C4-2B (cell line): ENCODE measurements around the gene ZNF552.
A peak's percentile ranks its signal among the peaks of the same experiment; 100 is the strongest.
"Not testable (repeated sequence)": the region's sequence is repeated elsewhere in the genome, so short reads cannot be mapped to it uniquely, and the experiment has no call there.

ENCODE experiments used
- H3K27ac ChIP-seq: fragments of 450-650 bp; 2 replicates; pipeline ENCODE4 v1.5.1; 2017
- CTCF ChIP-seq: fragments of 450-650 bp; conservative IDR thresholded peaks from 2 replicates; pipeline ENCODE4 v1.5.1; 2017; ENCODE audit warnings: mild to moderate bottlenecking
- ZFX ChIP-seq: fragments of 450-650 bp; IDR thresholded peaks from 2 replicates; pipeline ENCODE4 v1.6.1; 2017

ZNF552 gene

GRCh38 chr19:57830071-57830602, 15.4 kb upstream of the ZNF552 start, which contains the start of gene ZNF587B:
TSS of gene ZNF587B (plus strand) at chr19:57830299. CDS start at chr19:57830529, 230 bp downstream.
- H3K27ac ChIP-seq = no peak within 1 kb of the TSS
- no peak for TF ChIP-seq ZFX

- TF ChIP-seq ZFX (no peak), CTCF (no peak)
- H3K27ac ChIP-seq = no peak overlapping the region
Observed at GRCh38 chr19:57829316-57829715, 14.6 kb upstream of the ZNF552 start.

GRCh38 chr19:57825511-57825910, 10.8 kb upstream of the ZNF552 start:
- H3K27ac ChIP-seq = no peak overlapping the region
- TF ChIP-seq ZFX (no peak), CTCF (no peak)

GRCh38 chr19:57823608-57824007, 8.9 kb upstream of the ZNF552 start:
- H3K27ac ChIP-seq = not testable (repeated sequence)

GRCh38 chr19:57823155-57823554, 8.4 kb upstream of the ZNF552 start:
- H3K27ac ChIP-seq = not testable (repeated sequence)

- H3K27ac ChIP-seq = not testable (repeated sequence)
Observed at GRCh38 chr19:57821501-57821900, 6.8 kb upstream of the ZNF552 start.

GRCh38 chr19:57821095-57821494, 6.4 kb upstream of the ZNF552 start:
- H3K27ac ChIP-seq = not testable (repeated sequence)

GRCh38 chr19:57820599-57820998, 5.9 kb upstream of the ZNF552 start:
- H3K27ac ChIP-seq = peak overlapping the region; percentile 86; the same call in 1 of the 2 replicates
- TF ChIP-seq CTCF (no peak), ZFX (no peak)

GRCh38 chr19:57819475-57820148, 4.9 kb upstream of the ZNF552 start:
- TF ChIP-seq ZFX (no peak), CTCF (no peak)
- H3K27ac ChIP-seq = peak overlapping the region; percentile 86

GRCh38 chr19:57818378-57818777, 3.7 kb upstream of the ZNF552 start:
- no peak overlapping the region for H3K27ac ChIP-seq
- TF ChIP-seq CTCF (no peak), ZFX (no peak)
